Measurements from ENCODE around the gene TP53RK. TPM values are rescaled to one million over a fixed set of nuclear protein-coding genes. Genes with fewer than 3 reads are reported as not detected.

TP53RK gene
- total and polyA plus RNA-seq, 2 donors, result 11.8 to 21.5 TPM

- DNase-seq (ENCODE audit: extremely low spot score), result no peak
- no peak overlapping the region for H3K4me3 ChIP-seq (ENCODE audit: low read depth, low read length)
- no peaks in the 10 kb centered on the region for H3K4me1 ChIP-seq (ENCODE audit: insufficient read depth)
- 92% methylated on average over 15 of the region's 15 CpGs for WGBS
- H3K36me3 ChIP-seq (ENCODE audit: insufficient read depth), result no peaks in the 10 kb centered on the region
- no peak overlapping the region for H3K27ac ChIP-seq (ENCODE audit: low read depth)
Measured at GRCh38 chr20:46713957-46714834, 25.0 kb upstream of the TP53RK start.

- no peak overlapping the region for H3K27ac ChIP-seq (ENCODE audit: low read depth)
- no peak for DNase-seq (ENCODE audit: extremely low spot score)
- 63% methylated on average over 5 of the region's 5 CpGs for WGBS
- H3K4me1 ChIP-seq (ENCODE audit: insufficient read depth), result no peaks in the 10 kb centered on the region
- H3K36me3 ChIP-seq (ENCODE audit: insufficient read depth), result no peaks in the 10 kb centered on the region
- H3K4me3 ChIP-seq (ENCODE audit: low read depth, low read length), result no peak overlapping the region
Measured at GRCh38 chr20:46712056-46712636, 22.9 kb upstream of the TP53RK start.

GRCh38 chr20:46710153-46710913 is 21.1 kb upstream of the TP53RK start:
- Histone ChIP-seq H3K4me3 (ENCODE audit: low read depth, low read length) (peak overlapping the region; percentile 65), H3K27ac (ENCODE audit: low read depth) (peak overlapping the region; percentile 95), H3K4me1 (ENCODE audit: insufficient read depth) (no peaks in the 10 kb centered on the region), H3K36me3 (ENCODE audit: insufficient read depth) (no peaks in the 10 kb centered on the region)
- DNase-seq (ENCODE audit: extremely low spot score), result no peak
- WGBS, result 33% methylated on average over 22 of the region's 22 CpGs

DNA sequence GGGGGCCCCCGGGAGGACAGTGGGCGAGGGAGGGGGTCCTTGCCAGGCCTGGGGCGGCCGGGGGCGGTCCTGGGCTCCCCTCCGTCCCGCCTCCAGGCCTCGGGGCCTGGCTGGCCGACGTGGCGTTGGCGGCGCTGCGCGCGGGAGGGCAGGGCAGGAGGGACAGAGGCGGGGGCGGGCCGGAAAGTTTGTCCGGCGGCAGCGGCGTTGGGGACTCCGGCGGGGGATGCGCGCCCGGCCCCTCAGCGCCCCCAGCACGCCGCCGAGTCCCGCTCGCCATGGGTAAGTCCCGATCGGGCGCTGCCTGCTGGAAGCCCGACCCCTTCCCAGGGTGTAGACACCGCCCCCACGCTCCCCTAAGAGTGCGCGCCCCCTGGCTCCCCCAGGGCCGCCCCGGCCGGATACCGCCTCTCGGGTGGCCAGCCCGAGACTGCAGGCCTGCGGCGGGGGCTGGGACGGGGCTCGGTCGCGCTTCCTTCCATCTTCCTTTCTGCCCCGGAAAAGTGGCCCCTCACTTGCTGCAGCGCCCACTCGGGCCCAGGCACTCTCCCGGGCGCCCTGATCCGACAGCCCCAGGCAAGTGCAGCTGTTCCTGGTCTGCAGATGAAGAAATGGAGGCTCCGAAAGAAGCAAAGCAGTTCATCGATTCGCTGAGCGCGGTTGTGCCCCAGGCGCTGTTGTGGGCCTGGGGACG is 20.4 kb upstream of the TP53RK start, which contains the start of gene SLC2A10:
SLC2A10 (plus strand) TSS at position 191 of the 694 bp plus-strand sequence; CDS start at position 279, 88 bp downstream.
- WGBS, result 1% methylated on average over 67 of the region's 67 CpGs
- H3K4me3 ChIP-seq (ENCODE audit: low read depth, low read length), result peak within 1 kb of the TSS; percentile 65
- DNase-seq (ENCODE audit: extremely low spot score), result no peak
- H3K36me3 ChIP-seq (ENCODE audit: insufficient read depth), result no peaks in the 10 kb centered on the region
- no peaks in the 10 kb centered on the region for H3K4me1 ChIP-seq (ENCODE audit: insufficient read depth)
- peak within 1 kb of the TSS; percentile 95 for H3K27ac ChIP-seq (ENCODE audit: low read depth)

GRCh38 chr20:46709055-46709458 is 19.8 kb upstream of the TP53RK start:
- WGBS, result 33% methylated on average over 13 of the region's 13 CpGs
- DNase-seq (ENCODE audit: extremely low spot score), result no peak
- no peaks in the 10 kb centered on the region for H3K4me1 ChIP-seq (ENCODE audit: insufficient read depth)
- no peaks in the 10 kb centered on the region for H3K36me3 ChIP-seq (ENCODE audit: insufficient read depth)
- peak overlapping the region; percentile 95 for H3K27ac ChIP-seq (ENCODE audit: low read depth)
- peak overlapping the region; percentile 65 for H3K4me3 ChIP-seq (ENCODE audit: low read depth, low read length)

DNA sequence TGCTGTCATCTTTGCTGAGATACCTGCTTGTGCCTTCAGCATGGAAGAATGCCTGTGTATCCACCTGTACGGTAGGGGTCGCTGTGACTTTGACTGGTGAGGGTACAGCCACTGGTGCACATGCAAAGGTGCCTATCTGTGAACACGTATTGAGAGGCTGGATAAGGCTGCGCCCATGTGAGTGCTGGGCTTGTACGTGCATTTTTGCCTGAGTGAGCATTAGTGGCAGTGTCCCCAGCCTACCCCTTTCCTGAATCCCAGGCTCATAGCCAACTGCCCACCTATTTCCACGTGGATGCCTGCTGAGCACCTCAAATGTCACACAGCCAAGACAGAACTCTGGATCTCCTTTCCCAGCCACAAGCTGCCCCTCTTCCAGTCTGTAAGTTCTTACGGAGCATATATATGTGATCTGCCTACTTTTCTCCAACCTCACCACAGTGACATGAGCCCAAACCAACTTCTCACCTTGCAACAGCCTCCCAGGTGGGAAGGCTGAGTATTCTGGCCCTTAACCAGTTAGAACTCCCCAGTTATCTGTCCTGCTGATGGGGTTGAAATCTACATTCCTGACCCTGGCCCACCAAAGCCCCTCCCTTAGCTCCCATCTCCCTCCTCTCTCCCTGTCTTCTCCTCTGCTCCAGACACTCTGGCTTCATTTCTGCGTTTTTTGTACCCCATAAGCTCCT is 19.1 kb upstream of the TP53RK start:
- Histone ChIP-seq H3K4me3 (ENCODE audit: low read depth, low read length) (no peak overlapping the region), H3K27ac (ENCODE audit: low read depth) (peak overlapping the region; percentile 95), H3K36me3 (ENCODE audit: insufficient read depth) (no peaks in the 10 kb centered on the region), H3K4me1 (ENCODE audit: insufficient read depth) (no peaks in the 10 kb centered on the region)
- WGBS, result 62% methylated on average over 8 of the region's 8 CpGs
- no peak for DNase-seq (ENCODE audit: extremely low spot score)

DNA sequence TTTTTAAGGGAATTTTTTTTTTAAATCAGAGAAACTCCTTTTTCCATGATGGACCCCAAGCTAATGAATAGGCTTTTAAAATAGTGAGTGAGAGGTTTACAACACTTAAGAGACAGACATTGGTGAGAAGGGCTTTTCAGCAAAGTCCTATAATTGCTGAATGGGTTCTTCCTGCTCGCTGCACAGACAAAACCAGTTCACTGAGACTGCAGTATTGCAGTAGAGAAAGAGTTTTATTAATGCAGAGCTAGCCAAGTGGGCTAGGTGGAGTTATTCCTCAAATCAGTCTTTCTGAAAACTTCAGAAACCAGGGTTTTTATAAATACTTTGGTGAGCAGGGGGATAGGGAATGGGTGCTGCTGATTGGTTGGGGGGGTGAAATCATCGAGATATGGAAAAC is 17.0 kb upstream of the TP53RK start:
- H3K4me3 ChIP-seq (ENCODE audit: low read depth, low read length), result no peak overlapping the region
- no peaks in the 10 kb centered on the region for H3K4me1 ChIP-seq (ENCODE audit: insufficient read depth)
- 94% methylated on average over 2 of the region's 2 CpGs for WGBS
- H3K36me3 ChIP-seq (ENCODE audit: insufficient read depth), result no peaks in the 10 kb centered on the region
- DNase-seq (ENCODE audit: extremely low spot score), result no peak
- H3K27ac ChIP-seq (ENCODE audit: low read depth), result no peak overlapping the region

- Histone ChIP-seq H3K36me3 (ENCODE audit: insufficient read depth) (no peaks in the 10 kb centered on the region), H3K4me1 (ENCODE audit: insufficient read depth) (no peaks in the 10 kb centered on the region), H3K4me3 (ENCODE audit: low read depth, low read length) (no peak overlapping the region), H3K27ac (ENCODE audit: low read depth) (no peak overlapping the region)
- WGBS, result 42% methylated on average over 4 of the region's 4 CpGs
- DNase-seq (ENCODE audit: extremely low spot score), result no peak
Measured at GRCh38 chr20:46705378-46705729, 16.1 kb upstream of the TP53RK start.

- no peaks in the 10 kb centered on the region for H3K4me1 ChIP-seq (ENCODE audit: insufficient read depth)
- H3K27ac ChIP-seq (ENCODE audit: low read depth), result no peak overlapping the region
- H3K4me3 ChIP-seq (ENCODE audit: low read depth, low read length), result no peak overlapping the region
- 49% methylated on average over 7 of the region's 7 CpGs for WGBS
- DNase-seq (ENCODE audit: extremely low spot score), result no peak
- H3K36me3 ChIP-seq (ENCODE audit: insufficient read depth), result no peaks in the 10 kb centered on the region
Measured at GRCh38 chr20:46704714-46705377, 15.6 kb upstream of the TP53RK start.

- Histone ChIP-seq H3K4me1 (ENCODE audit: insufficient read depth) (no peaks in the 10 kb centered on the region), H3K4me3 (ENCODE audit: low read depth, low read length) (no peak overlapping the region), H3K27ac (ENCODE audit: low read depth) (no peak overlapping the region), H3K36me3 (ENCODE audit: insufficient read depth) (no peaks in the 10 kb centered on the region)
- 73% methylated on average over 3 of the region's 3 CpGs for WGBS
- DNase-seq (ENCODE audit: extremely low spot score), result no peak
Measured at GRCh38 chr20:46703435-46703834, 14.2 kb upstream of the TP53RK start.

DNA sequence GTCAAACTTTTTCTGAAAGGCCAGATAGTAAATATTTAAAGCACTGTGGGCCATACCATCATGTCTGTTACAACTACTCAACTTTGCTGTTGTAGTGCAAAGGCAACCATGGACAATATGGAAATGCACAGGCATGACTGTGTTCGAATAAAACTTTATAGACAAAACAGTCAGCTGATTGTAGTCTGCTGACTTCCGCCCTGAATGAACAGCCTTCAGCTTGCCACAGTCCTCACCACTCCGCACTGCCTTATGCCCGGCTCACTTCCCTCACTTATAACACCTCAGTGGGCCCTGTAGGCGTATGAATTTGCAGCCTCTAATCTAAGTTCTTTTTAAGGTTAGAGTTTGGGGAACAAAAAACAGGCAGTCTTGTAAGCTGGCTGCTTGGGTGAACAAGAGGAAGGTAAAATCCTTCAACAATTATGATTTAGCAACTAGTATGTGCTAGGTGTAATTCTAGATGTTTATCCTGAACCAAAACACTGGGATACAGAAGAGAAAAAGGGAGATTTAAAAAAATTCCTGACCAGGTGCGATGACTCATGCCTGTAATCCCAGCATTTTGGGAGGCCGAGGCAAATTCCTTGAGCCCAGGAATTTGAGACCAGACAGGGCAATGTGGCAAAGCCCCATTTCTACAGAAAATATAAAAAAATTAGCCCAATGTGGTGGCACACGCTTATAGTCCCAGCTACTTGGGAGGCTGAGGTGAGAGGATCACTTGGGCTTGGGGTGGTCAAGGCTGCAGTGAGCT is 13.4 kb upstream of the TP53RK start:
- WGBS, result 91% methylated on average over 8 of the region's 8 CpGs
- DNase-seq (ENCODE audit: extremely low spot score), result no peak

GRCh38 chr20:46701986-46702385 is 12.7 kb upstream of the TP53RK start:
- H3K4me3 ChIP-seq (ENCODE audit: low read depth, low read length), result no peak overlapping the region
- H3K4me1 ChIP-seq (ENCODE audit: insufficient read depth), result no peaks in the 10 kb centered on the region
- DNase-seq (ENCODE audit: extremely low spot score), result no peak
- no peaks in the 10 kb centered on the region for H3K36me3 ChIP-seq (ENCODE audit: insufficient read depth)
- H3K27ac ChIP-seq (ENCODE audit: low read depth), result no peak overlapping the region
- 66% methylated on average over 5 of the region's 5 CpGs for WGBS

More for the DNA sequence above, 13.4 kb upstream of the TP53RK start:
- Histone ChIP-seq H3K36me3 (ENCODE audit: insufficient read depth) (no peaks in the 10 kb centered on the region), H3K27ac (ENCODE audit: low read depth) (no peak overlapping the region), H3K4me3 (ENCODE audit: low read depth, low read length) (no peak overlapping the region), H3K4me1 (ENCODE audit: insufficient read depth) (no peaks in the 10 kb centered on the region)
